B cell (primary cell): ENCODE results near the gene SLC25A51. TPM values are rescaled to one million over a fixed set of nuclear protein-coding genes. Genes with fewer than 3 reads are reported as not detected.

Experiments used
- ATAC-seq: fragments of 200-7000 bp; cut with Tn5 transposase; one replicate; pipeline ENCODE4 v1.10.0; 2021; ENCODE audit warnings: low read depth, mild to moderate bottlenecking, moderate number of reproducible peaks, moderate library complexity
- CTCF ChIA-PET: fragments of 350-600 bp; sonication (Branson Sonifier 250); formaldehyde crosslinking; loops from one replicate; lab custom pipeline; 2021; ENCODE audit warnings: antibody characterized with exemption, inconsistent platforms; lab: Charles Lee
- POLR2A ChIA-PET: fragments of 350-600 bp; sonication (Branson Sonifier 250); formaldehyde crosslinking; loops from one replicate; lab custom pipeline; 2021; ENCODE audit warnings: antibody characterized with exemption; lab: Charles Lee
- DNase-seq: peaks from one replicate; pipeline ENCODE4 v3.0.0; 2013
- H2AFZ ChIP-seq: 2 replicates; pipeline ENCODE4 v1.6.1; 2012; ENCODE audit warnings: mild to moderate bottlenecking, low read depth, low read length; ENCODE audit not compliant: insufficient read depth, poor library complexity, severe bottlenecking
- H3K27ac ChIP-seq, 2 donors: 1 replicate in 1 of 2; 2 replicates in 1 of 2; pipeline ENCODE4 v1.5.1; 2012 to 2013; ENCODE audit warnings: low read length in 2 of 2, mild to moderate bottlenecking in 2 of 2, moderate library complexity in 1 of 2
- H3K27me3 ChIP-seq, 4 experiments: fragments of 200-600 bp in 1 of 4; sonication (generic) in 1 of 4; replicated peaks in 1 of 4; 1 replicate in 2 of 4; 2 replicates in 2 of 4; pipeline versions ENCODE4 v1.6.1 to v1.7.0; 2013 to 2016; ENCODE audit warnings: low read length in 3 of 4, mild to moderate bottlenecking in 2 of 4, mixed read lengths in 1 of 4, moderate library complexity in 1 of 4; ENCODE audit not compliant: insufficient read depth in 4 of 4, control insufficient read depth in 3 of 4; ENCODE audit errors: control extremely low read depth in 1 of 4
- H3K36me3 ChIP-seq, 2 experiments: replicated peaks in 1 of 2; 1 replicate in 1 of 2; 2 replicates in 1 of 2; pipeline versions ENCODE4 v1.6.1 to v1.7.1; 2013; ENCODE audit warnings: low read length in 1 of 2; ENCODE audit not compliant: insufficient read depth in 2 of 2, control insufficient read depth in 1 of 2; ENCODE audit errors: control extremely low read depth in 1 of 2, extremely low read depth in 1 of 2
- H3K4me1 ChIP-seq, 2 donors: fragments of 200-600 bp in 1 of 2; sonication (generic) in 1 of 2; 1 replicate in 1 of 2; 2 replicates in 1 of 2; pipeline versions ENCODE4 v1.5.1 to v1.6.1; 2013 to 2017; ENCODE audit warnings: low read length in 2 of 2; ENCODE audit not compliant: control insufficient read depth in 2 of 2, insufficient read depth in 2 of 2
- H3K4me2 ChIP-seq: replicated peaks from 2 replicates; pipeline ENCODE3; 2012; ENCODE audit warnings: mild to moderate bottlenecking, low read depth, low read length; ENCODE audit not compliant: poor library complexity, severe bottlenecking
- H3K4me3 ChIP-seq, 5 experiments: fragments of 200-600 bp in 1 of 5; sonication (generic) in 1 of 5; 1 replicate in 3 of 5; 2 replicates in 2 of 5; pipeline versions ENCODE4 v1.5.1 to v1.7.0; 2011 to 2016; ENCODE audit warnings: low read length in 4 of 5, mild to moderate bottlenecking in 4 of 5, low read depth in 2 of 5, control low read depth in 1 of 5, moderate library complexity in 1 of 5; ENCODE audit not compliant: insufficient read depth in 1 of 5; ENCODE audit errors: control extremely low read depth in 1 of 5, extremely low read depth in 1 of 5
- H3K79me2 ChIP-seq: fragments of 200-600 bp; sonication (generic); one replicate; pipeline ENCODE4 v1.6.0; 2016; ENCODE audit warnings: low read length; ENCODE audit not compliant: control insufficient read depth, insufficient read depth
- H3K9ac ChIP-seq: fragments of 200-600 bp; sonication (generic); 2 replicates; pipeline ENCODE4 v1.6.1; 2017; ENCODE audit warnings: mild to moderate bottlenecking, low read length, moderate library complexity
- H3K9me3 ChIP-seq, 3 donors: one replicate each; pipeline versions ENCODE4 v1.6.1 to v1.7.1; 2013; ENCODE audit warnings: low read length in 2 of 3; ENCODE audit not compliant: control insufficient read depth in 2 of 3, insufficient read depth in 1 of 3; ENCODE audit errors: control extremely low read depth in 1 of 3
- H4K20me1 ChIP-seq: 2 replicates; pipeline ENCODE4 v1.6.0; 2012; ENCODE audit warnings: mild to moderate bottlenecking, low read length; ENCODE audit not compliant: insufficient read depth, control insufficient read depth, poor library complexity, severe bottlenecking
- H3K27ac Mint-ChIP-seq: one replicate; pipeline ENCODE4 v1.8.0; 2021; ENCODE audit warnings: mixed read lengths
- H3K27me3 Mint-ChIP-seq: one replicate; pipeline ENCODE4 v1.8.0; 2021; ENCODE audit warnings: mixed read lengths
- H3K4me1 Mint-ChIP-seq: one replicate; pipeline ENCODE4 v1.8.0; 2021; ENCODE audit warnings: mixed read lengths
- H3K4me3 Mint-ChIP-seq: one replicate; pipeline ENCODE4 v1.8.0; 2021; ENCODE audit warnings: mixed read lengths
- H3K9me3 Mint-ChIP-seq: one replicate; pipeline ENCODE4 v1.8.0; 2022; ENCODE audit warnings: mixed read lengths; ENCODE audit not compliant: insufficient read depth
- EZH2 ChIP-seq: IDR thresholded peaks from 2 replicates; pipeline ENCODE4 v1.6.1; 2012; ENCODE audit warnings: borderline replicate concordance, low read depth, mild to moderate bottlenecking, moderate library complexity, low read length; ENCODE audit not compliant: insufficient read depth, poor library complexity, severe bottlenecking
- WGBS: methylation state at CpG from one replicate; pipeline ENCODE4 v1.1.5; 2013; ENCODE audit warnings: missing lambda C conversion rate; ENCODE audit not compliant: insufficient coverage; 5-methylcytosine and 5-hydroxymethylcytosine counted together
- intact Hi-C: fragments of 100-400 bp; cut with micrococcal nuclease; formaldehyde crosslinking; loops from one replicate; pipeline ENCODE4 v1.10.0; 2022
- polyA plus RNA-seq: library from polyadenylated mRNA; depleted of rRNA; stranded (reverse); fragments of >200 nt; gene quantifications from 2 replicates; pipeline ENCODE4 v1.2.3, GENCODE V29; 2012
- small RNA-seq: library from RNA; depleted of rRNA; stranded (forward); fragments of <200 nt; gene quantifications from one replicate; pipeline ENCODE3, GENCODE V24; 2012; ENCODE audit warnings: low replicate concordance, low read depth; ENCODE audit not compliant: insufficient read length
- total RNA-seq, 2 donors: library from RNA; stranded (reverse); fragments of 120-200 nt in 1 of 2; gene quantifications; 1 replicate in 1 of 2; 2 replicates in 1 of 2; pipeline versions ENCODE4 v1.2.3 to v1.2.4, GENCODE V29; 2013 to 2022
- TF ChIP-seq, protein P1 (sequence below): fragments of 200-600 bp; IDR thresholded peaks from one replicate; pipeline ENCODE4 v1.8.0; 2022; ENCODE audit warnings: antibody characterized with exemption, mild to moderate bottlenecking

SLC25A51 gene
- total and polyA plus RNA-seq, 2 donors (not counting 1 experiment from before 2014, with no cell fraction given) = 12.9 to 27.8 TPM

DNA sequence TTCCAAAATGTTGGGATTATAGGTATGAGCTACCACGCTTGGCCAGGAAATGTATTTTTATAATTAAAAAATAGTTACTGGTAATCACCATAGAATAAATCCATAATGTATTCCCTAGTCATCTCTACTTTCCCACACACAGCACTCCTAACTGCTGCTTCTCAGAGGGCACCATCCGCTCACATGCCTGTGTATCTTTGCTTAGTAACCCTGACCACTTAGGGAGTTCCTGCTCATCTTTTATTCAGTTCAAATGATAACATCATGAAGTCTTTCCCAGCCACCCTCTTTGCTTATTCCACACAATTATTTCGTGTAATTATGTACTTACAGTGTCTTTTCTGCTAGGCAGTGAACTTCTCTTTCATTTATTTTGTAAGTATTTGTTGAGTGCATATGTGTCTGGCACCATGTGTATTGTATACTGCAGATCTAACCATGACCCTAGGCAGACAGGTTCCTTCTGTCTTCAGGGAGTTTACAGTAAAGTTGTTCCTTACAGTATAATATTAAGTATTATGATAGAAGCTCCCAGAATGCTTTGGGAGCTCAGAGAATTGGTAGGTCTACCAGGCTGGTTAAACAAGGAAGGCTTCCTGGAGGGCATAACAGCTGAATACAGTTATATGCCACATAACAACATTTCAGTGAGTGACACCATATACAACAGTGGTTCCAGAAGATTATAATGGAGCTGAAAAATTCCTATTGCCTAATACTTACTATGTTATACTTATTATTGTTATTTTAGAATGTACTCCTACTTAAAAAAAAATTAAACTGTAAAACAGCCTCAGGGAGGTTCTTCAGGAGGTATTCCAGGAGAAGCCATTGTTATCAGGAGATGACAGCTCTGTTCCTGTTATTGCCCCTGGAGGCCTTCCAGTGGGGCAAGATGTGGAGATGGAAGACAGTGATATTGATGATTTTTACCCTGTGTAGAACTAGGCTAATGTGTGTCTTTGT is 64.1 kb downstream of the SLC25A51 start:
- H3K4me1 ChIP-seq = no peaks in the 10 kb centered on the region
- H3K9me3 ChIP-seq = no peaks in the 10 kb centered on the region
- H3K27me3 ChIP-seq = no peaks in the 10 kb centered on the region
- TF ChIP-seq, protein P1, sequence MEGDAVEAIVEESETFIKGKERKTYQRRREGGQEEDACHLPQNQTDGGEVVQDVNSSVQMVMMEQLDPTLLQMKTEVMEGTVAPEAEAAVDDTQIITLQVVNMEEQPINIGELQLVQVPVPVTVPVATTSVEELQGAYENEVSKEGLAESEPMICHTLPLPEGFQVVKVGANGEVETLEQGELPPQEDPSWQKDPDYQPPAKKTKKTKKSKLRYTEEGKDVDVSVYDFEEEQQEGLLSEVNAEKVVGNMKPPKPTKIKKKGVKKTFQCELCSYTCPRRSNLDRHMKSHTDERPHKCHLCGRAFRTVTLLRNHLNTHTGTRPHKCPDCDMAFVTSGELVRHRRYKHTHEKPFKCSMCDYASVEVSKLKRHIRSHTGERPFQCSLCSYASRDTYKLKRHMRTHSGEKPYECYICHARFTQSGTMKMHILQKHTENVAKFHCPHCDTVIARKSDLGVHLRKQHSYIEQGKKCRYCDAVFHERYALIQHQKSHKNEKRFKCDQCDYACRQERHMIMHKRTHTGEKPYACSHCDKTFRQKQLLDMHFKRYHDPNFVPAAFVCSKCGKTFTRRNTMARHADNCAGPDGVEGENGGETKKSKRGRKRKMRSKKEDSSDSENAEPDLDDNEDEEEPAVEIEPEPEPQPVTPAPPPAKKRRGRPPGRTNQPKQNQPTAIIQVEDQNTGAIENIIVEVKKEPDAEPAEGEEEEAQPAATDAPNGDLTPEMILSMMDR = no peak
- no peak for TF ChIP-seq EZH2
- WGBS = 100% methylated on average over 1 of the region's 3 CpGs
- Mint-ChIP-seq H3K4me3 (no peak overlapping the region), H3K9me3 (no peaks in the 10 kb centered on the region), H3K4me1 (no peaks in the 10 kb centered on the region), H3K27me3 (no peaks in the 10 kb centered on the region), H3K27ac (no peak overlapping the region)
- H4K20me1 ChIP-seq = peaks cover 6% of the 10 kb centered on the region
- H2AFZ ChIP-seq = no peak overlapping the region
- H3K4me3 ChIP-seq = no peak overlapping the region
- H3K4me2 ChIP-seq = no peak overlapping the region
- H3K36me3 ChIP-seq = peaks cover 0 to 4% of the 10 kb centered on the region in 2 experiments
- no peak for ATAC-seq
- intact Hi-C loops = no loop called here
- H3K79me2 ChIP-seq = no peaks in the 10 kb centered on the region
- ChIA-PET POLR2A (no interaction called here), CTCF (no interaction called here)
- H3K27ac ChIP-seq = no peak overlapping the region
- no peak for DNase-seq
- H3K9ac ChIP-seq = no peak overlapping the region

Small RNA genes within 50 kb of the gene (small RNA-seq; reads per million reads assigned to genes)
- not detected for gene RNU7-124P

Other genes with a start within 250 kb of the SLC25A51 start
- gene TRMT10B, start 150.3 kb downstream of the SLC25A51 start, total RNA-seq = 27.8 and 28.4 TPM in 2 replicates
- gene TRMT10B, start 150.3 kb downstream of the SLC25A51 start, polyA plus RNA-seq = 15.7 and 18.1 TPM in 2 replicates
- gene EXOSC3, start 119.1 kb downstream of the SLC25A51 start, total RNA-seq = 55.3 and 64.9 TPM in 2 replicates
- gene EXOSC3, start 119.1 kb downstream of the SLC25A51 start, polyA plus RNA-seq = 11.7 and 13.6 TPM in 2 replicates
- gene DCAF10, start 103.3 kb downstream of the SLC25A51 start, total RNA-seq = 22.1 and 22.5 TPM in 2 replicates
- 8.3 and 9.5 TPM in 2 replicates for gene DCAF10, start 103.3 kb downstream of the SLC25A51 start, polyA plus RNA-seq
- 1.5 and 1.9 TPM in 2 replicates for gene SHB, start 165.1 kb upstream of the SLC25A51 start, total RNA-seq
- gene SHB, start 165.1 kb upstream of the SLC25A51 start, polyA plus RNA-seq = 0.06 and 0.16 TPM in 2 replicates